HS-27A (cell line): Measurements from ENCODE around the gene C15orf39.
"Not testable (repeated sequence)": the region's sequence is repeated elsewhere in the genome, so short reads cannot be mapped to it uniquely, and the experiment has no call there.

ENCODE experiments used
- DNase-seq: peaks from one replicate; pipeline ENCODE4 v3.0.0-alpha.2; 2012; ENCODE audit warnings: low read depth, missing footprints

Gene C15orf39

DNA sequence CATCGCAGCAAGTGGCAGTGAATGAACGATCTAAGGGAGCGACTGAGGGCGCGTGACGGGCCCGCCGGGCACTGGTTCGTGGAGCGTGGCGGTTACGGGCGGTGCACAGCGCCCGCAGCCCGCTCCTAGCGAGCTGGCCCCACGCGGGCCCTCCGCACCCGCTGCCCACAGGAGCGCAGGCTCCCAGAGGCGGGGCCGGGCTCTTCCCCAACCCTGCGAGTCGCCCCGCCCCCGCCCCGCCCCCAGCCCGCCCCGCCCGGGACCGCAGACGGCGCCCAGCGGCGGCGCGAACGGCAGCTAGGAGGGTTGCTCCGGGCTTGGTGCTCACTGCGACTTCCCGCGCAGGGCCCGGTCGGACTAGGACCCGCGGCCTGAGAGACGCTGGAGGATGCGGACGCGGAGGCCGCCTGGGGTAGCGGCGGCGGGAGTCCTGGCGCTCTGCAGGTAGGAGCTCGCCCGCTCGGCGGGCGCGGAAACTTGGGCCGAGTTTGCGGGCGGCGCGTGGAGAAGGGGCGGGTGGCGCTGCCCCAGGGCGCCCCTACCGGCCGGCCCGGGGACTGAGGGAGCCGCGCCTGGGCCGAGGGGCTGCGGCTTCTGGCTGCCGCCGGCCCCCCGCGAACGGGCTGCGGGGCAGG is at the start of gene C15orf39:
C15orf39 (plus strand) TSS at position 267 of the 635 bp plus-strand sequence. CDS start 4,167 bp downstream, outside the sequence.
- peak; percentile 51 for DNase-seq

DNA sequence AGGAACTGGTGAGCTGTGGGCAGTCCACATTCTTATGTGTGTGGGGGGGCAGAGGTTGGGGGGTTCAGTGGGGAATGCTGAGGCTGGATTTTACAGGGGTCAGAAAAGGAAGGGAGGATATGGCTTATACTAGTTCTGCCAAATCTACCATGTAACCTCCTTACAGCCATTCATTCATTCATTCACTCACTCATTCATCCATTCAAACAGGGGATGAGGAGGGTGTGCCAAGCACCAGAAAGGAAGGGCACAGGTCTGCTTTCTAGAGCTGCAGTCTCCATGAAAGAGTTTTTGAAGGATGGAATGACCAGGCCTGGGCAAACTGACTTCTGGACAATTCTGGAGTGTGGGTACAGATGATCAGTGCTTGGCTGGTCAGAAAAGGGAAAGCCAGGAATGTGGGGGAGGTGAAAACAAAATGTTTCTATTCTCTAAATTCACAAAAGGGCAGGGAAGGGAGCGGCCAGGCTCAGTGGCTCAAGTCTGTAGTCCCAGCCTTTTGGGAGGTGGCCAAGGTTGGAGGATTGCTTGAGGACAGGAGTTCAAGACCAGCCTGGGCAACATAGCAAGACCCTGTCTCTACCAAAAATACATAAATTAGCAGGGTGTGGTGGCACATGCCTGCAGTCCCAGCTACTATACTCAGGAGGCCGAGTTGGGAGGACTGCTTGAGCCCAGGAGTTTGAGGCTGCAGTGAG is 49.2 kb upstream of the C15orf39 start:
- DNase-seq: no peak

DNA sequence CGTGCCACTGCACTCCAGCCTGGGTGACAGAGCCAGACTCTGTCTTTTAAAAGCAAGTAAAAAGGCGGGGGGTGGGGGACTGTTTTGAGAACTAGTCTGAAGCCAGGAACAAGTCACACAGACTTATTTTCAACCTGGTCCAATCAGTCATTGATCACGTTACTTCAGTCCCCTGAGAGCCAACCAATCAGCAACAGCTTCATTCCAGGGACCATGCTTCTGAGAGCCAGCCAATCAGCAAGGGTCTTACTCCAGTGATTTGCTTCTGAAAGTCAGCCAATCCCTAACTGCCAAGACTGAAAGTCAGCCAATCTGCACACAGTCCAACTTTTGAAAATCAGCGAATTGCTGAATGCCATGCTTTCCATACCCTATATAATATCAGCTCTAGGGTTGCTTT is 48.6 kb upstream of the C15orf39 start:
- DNase-seq: no peak

DNA sequence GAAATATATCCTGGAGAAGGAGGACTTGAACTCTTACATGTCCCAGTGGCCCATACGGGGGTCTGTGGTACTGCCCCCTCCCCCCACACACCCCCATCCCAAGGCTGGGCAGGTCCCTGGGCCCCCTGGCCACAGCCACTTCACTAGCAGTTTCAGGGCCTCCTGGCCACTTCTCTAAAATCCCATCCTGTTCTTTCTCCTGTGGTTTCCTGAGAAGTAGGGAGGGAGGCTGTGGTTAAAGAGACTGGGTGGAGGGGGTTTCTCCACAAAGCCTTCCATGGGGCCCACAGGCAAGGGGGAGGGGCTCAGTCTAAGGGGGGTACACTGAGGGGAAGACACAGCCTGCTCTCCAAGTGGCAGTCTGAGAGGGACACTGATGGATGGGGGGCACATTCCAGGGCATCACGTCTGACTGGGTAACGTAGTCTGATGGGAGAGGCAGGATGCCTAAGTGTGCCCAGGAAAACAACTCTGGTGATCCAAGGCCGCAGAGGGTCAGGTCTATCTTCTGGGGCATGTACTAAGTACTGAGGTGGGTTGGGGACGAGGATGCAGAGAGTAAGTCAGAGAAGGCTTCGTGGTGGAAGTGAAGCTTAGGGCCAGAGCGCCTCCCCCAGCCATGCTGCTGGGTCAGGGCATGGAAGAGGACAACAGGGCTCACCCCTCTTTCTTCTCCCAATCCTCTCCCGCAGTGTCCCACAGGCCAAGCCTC is 48.0 kb upstream of the C15orf39 start:
- DNase-seq: no peak

- no peak for DNase-seq
Observed at GRCh38 chr15:75154461-75155062, 47.1 kb upstream of the C15orf39 start.

DNA sequence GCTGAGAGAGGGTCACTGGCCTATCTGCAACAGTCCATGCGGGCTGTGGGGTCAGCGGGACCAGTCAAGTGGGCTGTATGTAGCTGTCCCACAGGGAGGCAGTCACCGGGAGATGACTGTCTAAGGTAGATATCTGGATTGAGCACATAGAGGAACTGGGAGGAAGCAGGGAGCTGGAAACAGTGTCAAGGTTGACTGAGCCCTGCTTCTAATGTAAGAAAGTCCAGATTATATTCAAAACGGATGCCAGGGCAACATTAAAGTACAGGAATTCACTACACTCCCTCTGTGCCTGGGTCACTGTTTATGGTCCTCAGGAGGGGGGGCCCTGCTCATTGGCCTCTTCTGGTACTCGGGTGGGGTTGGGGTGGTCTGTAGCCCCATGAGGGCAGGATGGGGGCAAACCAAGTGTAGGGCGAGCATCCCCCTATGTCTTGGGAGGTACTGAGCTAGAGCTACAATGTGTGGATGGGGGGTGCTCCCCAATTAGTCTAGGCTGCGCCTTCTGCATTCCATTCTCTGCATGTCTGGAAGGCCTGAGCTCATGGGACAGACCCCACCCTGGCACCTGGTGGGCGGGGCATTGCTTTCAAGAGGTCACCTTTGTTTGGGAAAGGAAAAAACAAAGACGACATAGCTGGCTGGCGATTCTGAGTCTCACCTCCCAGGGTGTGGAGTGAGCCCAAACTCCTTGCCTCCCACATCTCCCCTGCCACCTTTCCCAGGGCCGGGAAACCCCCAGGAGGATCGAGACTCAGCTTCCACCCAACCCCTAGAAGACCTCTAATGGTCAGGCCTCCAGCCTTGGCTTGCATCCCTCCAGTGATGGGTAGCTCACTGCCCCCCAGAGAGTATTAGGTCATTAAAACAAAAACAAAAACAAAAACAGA is 45.1 kb upstream of the C15orf39 start:
- no peak for DNase-seq

GRCh38 chr15:75158402-75158801 is 43.3 kb upstream of the C15orf39 start:
- DNase-seq: no peak

- DNase-seq: no peak
Observed at GRCh38 chr15:75159244-75159643, 42.4 kb upstream of the C15orf39 start.

DNA sequence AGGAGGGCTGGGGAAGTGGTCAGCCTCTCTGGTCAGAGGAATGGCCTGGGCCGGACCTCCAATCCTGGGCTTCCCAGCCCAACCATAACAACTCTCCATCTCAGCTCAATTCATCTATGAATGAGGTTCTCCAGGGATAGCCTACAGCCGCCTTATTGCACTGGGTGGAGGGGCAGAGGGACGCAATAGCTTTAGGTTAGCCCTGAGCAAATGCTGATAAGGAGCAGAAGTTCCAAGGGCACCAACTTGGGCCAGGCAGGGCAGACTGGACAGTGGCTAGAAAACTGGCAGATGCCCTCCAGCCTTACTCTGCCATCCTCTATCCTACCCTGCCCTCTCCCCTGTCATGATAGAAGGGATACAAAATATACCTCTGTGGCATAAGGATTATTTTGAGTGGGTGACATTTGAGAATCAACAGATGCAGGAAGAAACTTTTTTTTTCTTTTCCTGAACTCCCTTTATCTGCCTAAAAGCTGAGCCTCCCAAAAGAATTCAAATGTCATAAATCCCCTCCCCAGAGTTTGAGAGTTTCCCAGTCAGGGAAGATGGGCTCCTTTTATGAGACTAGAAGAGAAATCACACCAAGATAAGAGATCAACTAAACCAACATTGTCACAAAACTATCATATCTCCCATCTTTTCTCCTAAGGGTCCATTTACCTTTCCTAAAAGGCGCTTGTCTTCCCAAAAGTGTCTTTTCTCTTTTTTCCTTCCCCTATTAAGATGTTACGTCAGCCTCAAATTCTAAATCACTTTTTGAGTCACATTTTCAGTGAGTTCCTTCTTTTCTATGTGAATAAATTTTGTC is 40.4 kb upstream of the C15orf39 start:
- DNase-seq: no peak

DNA sequence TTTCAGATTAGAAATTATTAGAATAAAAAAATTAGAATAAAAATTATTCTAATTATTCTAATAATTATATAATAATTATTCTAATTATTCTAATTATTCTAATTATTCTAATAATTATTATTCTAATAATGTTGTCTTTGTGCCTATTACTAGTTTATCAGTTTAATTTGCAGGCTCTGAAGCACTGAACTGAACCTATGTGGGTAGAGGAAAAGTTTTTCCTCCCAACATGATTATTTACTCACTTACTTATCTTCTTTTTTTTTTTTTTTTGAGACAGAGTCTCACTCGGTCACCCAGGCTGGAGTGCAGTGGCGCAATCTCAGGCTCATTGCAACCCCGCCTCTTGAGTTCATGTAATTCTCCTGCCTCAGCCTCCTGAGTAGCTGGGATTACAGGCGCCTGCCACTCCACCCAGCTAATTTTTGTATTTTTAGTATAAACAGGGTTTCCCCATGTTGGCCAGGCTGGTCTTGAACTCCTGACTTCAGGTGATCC is 39.7 kb upstream of the C15orf39 start:
- no peak for DNase-seq

- no peak for DNase-seq
Observed at GRCh38 chr15:75163150-75163564, 38.5 kb upstream of the C15orf39 start.

DNA sequence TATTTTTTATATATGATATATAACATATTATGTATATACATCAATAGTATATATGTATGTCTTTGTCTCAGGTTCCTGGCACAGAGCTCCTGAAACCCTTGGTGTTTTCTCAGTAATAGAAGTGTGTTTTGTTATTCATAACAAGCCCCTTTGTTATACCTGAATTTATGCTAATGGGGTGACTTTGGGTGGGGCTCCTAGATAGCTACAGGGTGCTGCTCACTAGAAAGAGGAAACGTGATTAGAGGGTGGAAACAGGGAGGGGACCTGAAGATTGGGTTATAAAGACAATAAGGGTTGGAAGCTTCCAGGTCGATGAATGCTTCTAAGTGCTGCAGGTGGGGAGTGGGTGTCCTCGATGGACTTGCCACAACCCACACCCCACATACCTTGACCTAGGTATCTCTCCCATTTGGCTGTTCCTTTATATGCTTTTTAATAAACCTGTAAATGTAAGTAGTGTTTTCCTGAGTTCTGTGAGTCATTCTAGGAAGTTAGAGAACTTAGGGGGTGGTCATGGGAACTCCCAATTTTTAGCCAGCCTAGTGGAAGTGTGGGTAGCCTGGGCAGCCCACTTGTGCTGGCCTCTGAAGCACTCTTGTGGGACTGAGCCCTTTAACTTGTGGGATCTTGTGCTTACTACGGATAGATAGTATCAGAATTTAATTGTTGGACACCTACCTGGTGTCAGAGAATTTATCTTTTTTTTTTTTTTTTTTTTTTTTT is 36.9 kb upstream of the C15orf39 start:
- no peak for DNase-seq

DNA sequence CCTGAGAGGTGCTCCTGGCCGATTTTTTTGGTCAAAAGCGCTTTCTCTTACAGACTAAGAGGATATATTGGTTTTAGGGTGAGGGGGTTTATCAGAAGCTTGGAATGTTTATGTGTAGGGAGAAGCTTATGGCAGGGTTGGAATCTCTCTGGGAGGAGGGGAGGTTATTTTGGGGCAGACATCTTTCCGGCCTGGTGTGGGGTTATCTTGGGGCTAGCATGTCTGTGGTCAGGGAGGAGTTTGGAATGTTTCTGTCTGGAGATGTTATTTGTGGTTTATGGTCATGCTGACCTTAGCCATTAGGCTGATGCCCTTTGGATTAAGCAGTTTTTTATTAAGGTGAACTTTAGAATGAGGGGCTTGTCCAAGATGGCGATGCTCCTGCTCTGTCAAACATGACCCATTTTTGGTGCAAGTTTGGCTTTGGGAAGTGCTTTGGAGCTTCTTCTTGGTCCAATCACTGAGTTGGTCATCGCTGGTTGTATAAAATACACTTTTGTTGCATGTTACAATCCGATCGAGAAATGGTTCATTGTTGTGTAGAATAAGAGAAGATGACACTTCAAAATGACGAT is 35.1 kb upstream of the C15orf39 start:
- DNase-seq: not testable (repeated sequence)

- DNase-seq: no peak
Observed at GRCh38 chr15:75167588-75168350, 33.9 kb upstream of the C15orf39 start.

DNA sequence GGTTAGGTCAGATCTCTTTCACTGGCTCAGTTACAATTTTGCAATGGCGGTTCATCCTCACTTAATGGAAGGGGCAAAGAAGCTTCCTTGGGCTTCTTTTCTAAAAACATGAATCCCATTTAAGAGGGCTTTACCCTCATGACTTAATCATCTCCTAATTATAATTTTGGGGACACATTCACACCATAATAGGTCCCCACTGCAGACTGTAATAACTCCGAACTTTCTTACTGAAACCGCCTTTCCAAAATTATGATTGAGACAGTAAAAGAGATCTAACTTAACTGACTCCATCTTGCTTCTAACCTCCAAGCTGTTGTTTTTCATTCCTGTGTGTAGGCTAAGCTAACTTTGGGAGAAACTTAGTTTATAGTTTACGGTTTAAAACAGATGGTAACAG is 33.3 kb upstream of the C15orf39 start:
- DNase-seq: no peak

DNA sequence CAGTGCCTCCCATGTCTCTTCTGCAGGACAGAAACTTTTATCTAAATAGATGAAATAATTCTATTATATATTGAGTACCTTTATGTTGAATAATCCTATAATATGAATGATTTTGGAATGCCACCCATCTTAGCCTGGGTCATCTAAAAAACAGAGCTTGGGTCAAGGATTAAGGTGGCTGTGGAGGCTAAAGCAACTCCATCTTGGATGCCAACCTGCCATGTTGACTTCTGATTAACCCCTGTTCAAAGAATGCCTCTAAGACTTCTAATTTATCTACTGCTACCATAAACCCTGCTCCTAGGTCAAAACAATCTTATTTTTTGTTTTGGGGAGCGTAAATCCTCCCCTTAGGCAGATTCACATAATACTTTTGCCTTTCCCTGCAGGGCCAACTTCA is 31.5 kb upstream of the C15orf39 start:
- no peak for DNase-seq

DNA sequence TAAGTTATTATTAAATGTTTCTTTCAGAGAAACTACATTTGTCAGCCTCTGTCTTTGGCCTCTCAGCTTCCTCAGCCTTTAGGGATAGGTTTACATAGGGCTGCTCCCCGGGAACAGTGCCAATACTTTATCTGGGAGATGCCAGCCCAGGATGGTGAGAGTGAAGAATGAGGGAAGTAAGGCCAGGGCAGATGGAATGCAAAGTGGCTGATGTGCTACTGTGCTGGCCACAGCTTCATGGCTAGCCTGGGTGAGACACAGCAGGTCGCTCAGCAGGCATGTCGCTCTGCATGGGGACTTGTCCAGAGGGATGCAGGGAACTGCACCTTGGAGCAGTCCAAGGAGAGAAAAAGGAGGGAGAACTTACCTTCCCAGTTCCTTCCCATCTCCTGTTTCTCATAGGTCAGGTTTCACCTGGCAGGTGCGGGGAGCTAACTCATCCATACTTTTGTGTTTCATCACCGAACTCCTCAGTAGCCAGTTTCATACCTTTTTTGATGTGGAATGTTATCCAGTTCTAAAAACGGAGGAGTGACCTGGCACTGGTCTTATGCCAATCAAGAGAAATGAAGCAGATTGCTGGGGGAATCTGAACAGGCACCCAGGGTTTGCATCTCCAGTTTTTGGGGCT is 30.9 kb upstream of the C15orf39 start:
- peak; percentile 75 for DNase-seq

DNA sequence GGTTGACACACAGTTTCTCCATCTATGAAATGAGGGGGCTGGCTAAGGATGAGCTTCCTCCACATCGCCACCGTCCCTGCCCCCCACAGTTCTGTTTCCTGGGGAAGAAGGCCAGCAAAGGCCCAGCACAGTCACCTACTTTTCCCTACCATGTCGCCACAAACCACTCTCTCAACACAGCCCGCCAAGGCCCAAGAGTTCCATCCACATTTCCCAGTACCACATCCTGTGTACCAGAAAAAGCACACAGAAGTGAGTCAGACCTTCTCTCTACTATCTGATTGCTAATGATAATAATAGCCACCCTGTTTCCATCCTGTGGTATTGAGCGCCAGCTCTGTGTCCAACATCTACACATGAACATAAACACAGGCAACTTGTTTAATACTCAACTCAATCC is 30.3 kb upstream of the C15orf39 start:
- DNase-seq: no peak
